HL-60 (cell line): ENCODE results near the gene YKT6.

Experiments used
- CTCF ChIP-seq: IDR thresholded peaks from one replicate; pipeline ENCODE4 v1.5.1; 2011; ENCODE audit warnings: low read length, control low read depth, inconsistent platforms; ENCODE audit not compliant: insufficient read depth
- POLR2AphosphoS5 ChIP-seq: IDR thresholded peaks from 2 replicates; pipeline ENCODE4 v1.6.1; 2012; ENCODE audit warnings: low read depth
- SPI1 ChIP-seq: IDR thresholded peaks from 2 replicates; pipeline ENCODE4 v1.6.1; 2012; ENCODE audit warnings: low read depth, mild to moderate bottlenecking, borderline replicate concordance

- TF ChIP-seq CTCF: no peak
- no peak for TF ChIP-seq SPI1
- TF ChIP-seq POLR2AphosphoS5: no peak
Observed at GRCh38 chr7:44261240-44261639, 60.5 kb downstream of the YKT6 start.
